Measurements from ENCODE around the gene PTK7.

GRCh38 chr6:43163899-43164298 lies 87.8 kb downstream of the PTK7 start:
- TF ChIP-seq CTCF (IDR thresholded peaks at IDR 0.05) (no peak), EP300 (IDR thresholded peaks at IDR 0.05) (no peak), POLR2A (IDR thresholded peaks at IDR 0.05) (no peak)
